GM23338 (cell line): ENCODE data around the gene CPEB3.

Source experiments
- CREB1 ChIP-seq: fragments of 250-450 bp; sonication (Bioruptor Pico); IDR thresholded peaks from 2 replicates; pipeline ENCODE4 v1.5.0; 2020; ENCODE audit warnings: low read depth, mild to moderate bottlenecking, moderate library complexity
- EZH2 ChIP-seq: fragments of 200-600 bp; sonication (generic); IDR thresholded peaks from one replicate; pipeline ENCODE4 v1.8.0; 2017; ENCODE audit warnings: antibody characterized with exemption, mild to moderate bottlenecking, low read depth; ENCODE audit not compliant: unreplicated experiment
- EZH2phosphoT487 ChIP-seq: fragments of 200-600 bp; sonication (generic); IDR thresholded peaks from one replicate; pipeline ENCODE4 v1.8.1; 2018; ENCODE audit warnings: antibody characterized with exemption; ENCODE audit not compliant: unreplicated experiment
- JUNB ChIP-seq: IDR thresholded peaks from one replicate; pipeline ENCODE4 v1.6.1; 2016; ENCODE audit warnings: antibody characterized with exemption; ENCODE audit not compliant: unreplicated experiment
- NANOG ChIP-seq: IDR thresholded peaks from 2 replicates; pipeline ENCODE4 v1.6.1; 2016; ENCODE audit warnings: antibody characterized with exemption, borderline replicate concordance
- POLR2AphosphoS5 ChIP-seq: IDR thresholded peaks from 2 replicates; pipeline ENCODE4 v1.6.1; 2016; ENCODE audit warnings: antibody characterized with exemption, low read depth
- ZNF114 ChIP-seq: fragments of 250-450 bp; sonication (Bioruptor Pico); IDR thresholded peaks from 2 replicates; pipeline ENCODE4 v1.5.0; 2020; ENCODE audit warnings: mild to moderate bottlenecking, moderate library complexity
- TF ChIP-seq, protein P1 (sequence below), 2 experiments: fragments of 200-600 bp in 1 of 2; sonication (generic) in 1 of 2; conservative IDR thresholded peaks; 2 replicates each; pipeline versions ENCODE4 v1.5.1 to v1.6.1; 2016 to 2017; ENCODE audit warnings: antibody characterized with exemption in 2 of 2, low read depth in 2 of 2, mild to moderate bottlenecking in 2 of 2, moderate library complexity in 1 of 2
- TF ChIP-seq, protein P2 (sequence below): IDR thresholded peaks from one replicate; pipeline ENCODE4 v1.6.1; 2018; ENCODE audit warnings: antibody characterized with exemption; ENCODE audit not compliant: unreplicated experiment

DNA sequence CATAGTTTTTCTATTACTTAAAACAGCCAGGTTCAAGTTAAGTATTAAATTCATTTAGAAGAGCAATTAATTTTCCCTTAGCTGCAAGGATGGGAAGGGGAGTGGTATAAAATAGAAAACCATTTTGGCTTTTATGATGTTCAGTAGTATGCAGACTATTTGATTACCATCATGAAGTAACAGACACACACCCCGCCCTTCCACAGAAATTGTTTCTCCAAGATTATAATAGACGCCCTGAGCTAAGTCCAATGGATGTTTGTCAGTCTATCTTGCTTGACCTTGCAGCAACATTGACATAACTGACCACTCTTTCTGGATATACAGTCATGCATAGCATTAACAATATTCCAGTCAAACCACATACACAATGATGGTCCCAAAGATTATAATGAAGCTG is 42.3 kb downstream of the CPEB3 start:
- TF ChIP-seq, protein P1, sequence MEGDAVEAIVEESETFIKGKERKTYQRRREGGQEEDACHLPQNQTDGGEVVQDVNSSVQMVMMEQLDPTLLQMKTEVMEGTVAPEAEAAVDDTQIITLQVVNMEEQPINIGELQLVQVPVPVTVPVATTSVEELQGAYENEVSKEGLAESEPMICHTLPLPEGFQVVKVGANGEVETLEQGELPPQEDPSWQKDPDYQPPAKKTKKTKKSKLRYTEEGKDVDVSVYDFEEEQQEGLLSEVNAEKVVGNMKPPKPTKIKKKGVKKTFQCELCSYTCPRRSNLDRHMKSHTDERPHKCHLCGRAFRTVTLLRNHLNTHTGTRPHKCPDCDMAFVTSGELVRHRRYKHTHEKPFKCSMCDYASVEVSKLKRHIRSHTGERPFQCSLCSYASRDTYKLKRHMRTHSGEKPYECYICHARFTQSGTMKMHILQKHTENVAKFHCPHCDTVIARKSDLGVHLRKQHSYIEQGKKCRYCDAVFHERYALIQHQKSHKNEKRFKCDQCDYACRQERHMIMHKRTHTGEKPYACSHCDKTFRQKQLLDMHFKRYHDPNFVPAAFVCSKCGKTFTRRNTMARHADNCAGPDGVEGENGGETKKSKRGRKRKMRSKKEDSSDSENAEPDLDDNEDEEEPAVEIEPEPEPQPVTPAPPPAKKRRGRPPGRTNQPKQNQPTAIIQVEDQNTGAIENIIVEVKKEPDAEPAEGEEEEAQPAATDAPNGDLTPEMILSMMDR (conservative IDR thresholded peaks at IDR 0.05; ENCODE audit: low read depth in 2 of 2), result no peak
- no peak for TF ChIP-seq EZH2
- TF ChIP-seq POLR2AphosphoS5, result no peak
- TF ChIP-seq, protein P2, sequence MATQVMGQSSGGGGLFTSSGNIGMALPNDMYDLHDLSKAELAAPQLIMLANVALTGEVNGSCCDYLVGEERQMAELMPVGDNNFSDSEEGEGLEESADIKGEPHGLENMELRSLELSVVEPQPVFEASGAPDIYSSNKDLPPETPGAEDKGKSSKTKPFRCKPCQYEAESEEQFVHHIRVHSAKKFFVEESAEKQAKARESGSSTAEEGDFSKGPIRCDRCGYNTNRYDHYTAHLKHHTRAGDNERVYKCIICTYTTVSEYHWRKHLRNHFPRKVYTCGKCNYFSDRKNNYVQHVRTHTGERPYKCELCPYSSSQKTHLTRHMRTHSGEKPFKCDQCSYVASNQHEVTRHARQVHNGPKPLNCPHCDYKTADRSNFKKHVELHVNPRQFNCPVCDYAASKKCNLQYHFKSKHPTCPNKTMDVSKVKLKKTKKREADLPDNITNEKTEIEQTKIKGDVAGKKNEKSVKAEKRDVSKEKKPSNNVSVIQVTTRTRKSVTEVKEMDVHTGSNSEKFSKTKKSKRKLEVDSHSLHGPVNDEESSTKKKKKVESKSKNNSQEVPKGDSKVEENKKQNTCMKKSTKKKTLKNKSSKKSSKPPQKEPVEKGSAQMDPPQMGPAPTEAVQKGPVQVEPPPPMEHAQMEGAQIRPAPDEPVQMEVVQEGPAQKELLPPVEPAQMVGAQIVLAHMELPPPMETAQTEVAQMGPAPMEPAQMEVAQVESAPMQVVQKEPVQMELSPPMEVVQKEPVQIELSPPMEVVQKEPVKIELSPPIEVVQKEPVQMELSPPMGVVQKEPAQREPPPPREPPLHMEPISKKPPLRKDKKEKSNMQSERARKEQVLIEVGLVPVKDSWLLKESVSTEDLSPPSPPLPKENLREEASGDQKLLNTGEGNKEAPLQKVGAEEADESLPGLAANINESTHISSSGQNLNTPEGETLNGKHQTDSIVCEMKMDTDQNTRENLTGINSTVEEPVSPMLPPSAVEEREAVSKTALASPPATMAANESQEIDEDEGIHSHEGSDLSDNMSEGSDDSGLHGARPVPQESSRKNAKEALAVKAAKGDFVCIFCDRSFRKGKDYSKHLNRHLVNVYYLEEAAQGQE, result no peak
- no peak for TF ChIP-seq EZH2phosphoT487
- no peak for TF ChIP-seq CREB1 (CRISPR knock-in tag)
- no peak for TF ChIP-seq ZNF114 (CRISPR knock-in tag)
- TF ChIP-seq JUNB, result no peak
- TF ChIP-seq NANOG, result no peak
